Measurements from ENCODE around the gene HHIPL1. TPM values are rescaled to one million over a fixed set of nuclear protein-coding genes. Genes with fewer than 3 reads are reported as not detected.

The HHIPL1 gene
- total RNA-seq, 1 donor from 2014 or later: 0.32 TPM

DNA sequence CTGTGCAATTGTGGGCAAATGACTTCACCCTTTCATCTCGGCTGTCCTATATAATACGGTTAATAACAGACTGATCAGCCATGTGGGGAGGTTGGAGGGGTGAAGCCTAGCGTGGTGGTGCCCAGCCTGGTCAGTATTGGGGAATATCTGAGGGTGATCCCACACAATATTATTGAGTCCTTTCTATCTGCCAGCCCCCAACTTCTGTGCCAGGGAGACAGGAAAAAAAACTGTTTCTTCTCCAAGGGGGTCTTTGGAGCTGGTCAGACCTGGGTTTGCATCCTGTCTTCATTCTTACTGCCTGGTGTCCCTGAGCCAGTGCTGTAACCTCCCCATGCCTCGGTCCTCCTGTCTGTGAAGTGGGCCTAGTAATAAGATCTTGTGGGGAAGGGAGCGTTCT is 45.7 kb downstream of the HHIPL1 start:
- no peak overlapping the region for H3K27ac ChIP-seq
- H3K4me3 Mint-ChIP-seq: no peak overlapping the region
- no peaks in the 10 kb centered on the region for H4K20me1 ChIP-seq (ENCODE audit: low read depth)
- H3K36me3 ChIP-seq: no peaks in the 10 kb centered on the region
- peaks cover 12% of the 10 kb centered on the region for H3K4me1 Mint-ChIP-seq
- H3K4me3 ChIP-seq: no peak overlapping the region
- no peaks in the 10 kb centered on the region for H3K9me3 Mint-ChIP-seq
- H3K9me3 ChIP-seq (ENCODE audit: low read depth): no peaks in the 10 kb centered on the region
- no peak overlapping the region for H2AFZ ChIP-seq (replicated peaks)
- peaks cover 5% of the 10 kb centered on the region for H3F3A ChIP-seq (ENCODE audit: low read depth)
- peaks cover 10% of the 10 kb centered on the region for H3K27me3 Mint-ChIP-seq (ENCODE audit: insufficient read depth, low read depth)
- peaks cover 4% of the 10 kb centered on the region for H3K36me3 Mint-ChIP-seq
- H3K4me2 ChIP-seq: no peak overlapping the region
- H3K4me1 ChIP-seq: no peaks in the 10 kb centered on the region
- DNase-seq (ENCODE audit: low spot score): no peak
- no peak overlapping the region for H3K27ac Mint-ChIP-seq
- no peak overlapping the region for H3K9ac ChIP-seq
- H3K79me2 ChIP-seq (ENCODE audit: low read depth): no peaks in the 10 kb centered on the region
- no peaks in the 10 kb centered on the region for H3K27me3 ChIP-seq
- TF ChIP-seq EZH2 (IDR thresholded peaks at IDR 0.05): no peak
- TF ChIP-seq, protein P1, sequence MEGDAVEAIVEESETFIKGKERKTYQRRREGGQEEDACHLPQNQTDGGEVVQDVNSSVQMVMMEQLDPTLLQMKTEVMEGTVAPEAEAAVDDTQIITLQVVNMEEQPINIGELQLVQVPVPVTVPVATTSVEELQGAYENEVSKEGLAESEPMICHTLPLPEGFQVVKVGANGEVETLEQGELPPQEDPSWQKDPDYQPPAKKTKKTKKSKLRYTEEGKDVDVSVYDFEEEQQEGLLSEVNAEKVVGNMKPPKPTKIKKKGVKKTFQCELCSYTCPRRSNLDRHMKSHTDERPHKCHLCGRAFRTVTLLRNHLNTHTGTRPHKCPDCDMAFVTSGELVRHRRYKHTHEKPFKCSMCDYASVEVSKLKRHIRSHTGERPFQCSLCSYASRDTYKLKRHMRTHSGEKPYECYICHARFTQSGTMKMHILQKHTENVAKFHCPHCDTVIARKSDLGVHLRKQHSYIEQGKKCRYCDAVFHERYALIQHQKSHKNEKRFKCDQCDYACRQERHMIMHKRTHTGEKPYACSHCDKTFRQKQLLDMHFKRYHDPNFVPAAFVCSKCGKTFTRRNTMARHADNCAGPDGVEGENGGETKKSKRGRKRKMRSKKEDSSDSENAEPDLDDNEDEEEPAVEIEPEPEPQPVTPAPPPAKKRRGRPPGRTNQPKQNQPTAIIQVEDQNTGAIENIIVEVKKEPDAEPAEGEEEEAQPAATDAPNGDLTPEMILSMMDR (IDR thresholded peaks at IDR 0.05): no peak
- no peak for TF ChIP-seq EZH2phosphoT487 (IDR thresholded peaks at IDR 0.05)

GRCh38 chr14:99691111-99691885 is 46.4 kb downstream of the HHIPL1 start:
- H3K4me3 ChIP-seq: no peak overlapping the region
- DNase-seq (ENCODE audit: low spot score): no peak
- Mint-ChIP-seq H3K4me3 (no peak overlapping the region), H3K27me3 (ENCODE audit: insufficient read depth, low read depth) (peaks cover 6% of the 10 kb centered on the region), H3K36me3 (peaks cover 8% of the 10 kb centered on the region), H3K4me1 (peaks cover 5% of the 10 kb centered on the region), H3K27ac (no peak overlapping the region), H3K9me3 (peaks cover 3% of the 10 kb centered on the region)
- no peak overlapping the region for H3K4me2 ChIP-seq
- H3K36me3 ChIP-seq: no peaks in the 10 kb centered on the region
- no peaks in the 10 kb centered on the region for H3K4me1 ChIP-seq
- H3K9me3 ChIP-seq (ENCODE audit: low read depth): no peaks in the 10 kb centered on the region
- TF ChIP-seq EZH2 (IDR thresholded peaks at IDR 0.05) (no peak), EZH2phosphoT487 (IDR thresholded peaks at IDR 0.05) (no peak)
- TF ChIP-seq, protein P1 (IDR thresholded peaks at IDR 0.05): no peak
- H3K9ac ChIP-seq: no peak overlapping the region
- H3K79me2 ChIP-seq (ENCODE audit: low read depth): no peaks in the 10 kb centered on the region
- H4K20me1 ChIP-seq (ENCODE audit: low read depth): no peaks in the 10 kb centered on the region
- no peak overlapping the region for H2AFZ ChIP-seq (replicated peaks)
- H3K27ac ChIP-seq: no peak overlapping the region
- no peaks in the 10 kb centered on the region for H3F3A ChIP-seq (ENCODE audit: low read depth)
- no peaks in the 10 kb centered on the region for H3K27me3 ChIP-seq

DNA sequence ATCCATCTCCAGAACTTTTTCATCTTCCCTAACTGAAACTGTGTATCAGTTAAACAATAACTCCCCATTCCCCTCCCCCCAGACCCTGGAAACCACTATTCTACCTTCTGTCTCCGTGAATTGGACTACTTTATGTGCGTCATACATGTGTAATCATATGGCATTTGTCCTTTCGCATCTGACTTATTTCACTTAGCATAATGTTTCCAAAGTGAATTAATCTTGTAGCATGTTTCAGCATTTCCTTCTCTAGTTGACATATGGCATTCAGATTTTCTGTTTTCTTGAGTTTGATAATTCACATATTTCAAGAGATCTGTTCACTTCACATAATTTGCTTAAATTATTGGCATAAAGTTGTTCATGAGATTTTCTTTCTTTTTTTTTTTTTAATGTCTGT is 49.0 kb downstream of the HHIPL1 start:
- H3K27me3 Mint-ChIP-seq (ENCODE audit: insufficient read depth, low read depth): peaks cover 2% of the 10 kb centered on the region
- H3K36me3 ChIP-seq: no peaks in the 10 kb centered on the region
- TF ChIP-seq EZH2 (IDR thresholded peaks at IDR 0.05) (no peak), EZH2phosphoT487 (IDR thresholded peaks at IDR 0.05) (no peak)
- TF ChIP-seq, protein P1 (IDR thresholded peaks at IDR 0.05): no peak
- peaks cover 8% of the 10 kb centered on the region for H3K4me1 Mint-ChIP-seq
- peaks cover 6% of the 10 kb centered on the region for H3K4me1 ChIP-seq
- H4K20me1 ChIP-seq (ENCODE audit: low read depth): no peaks in the 10 kb centered on the region
- no peaks in the 10 kb centered on the region for H3K79me2 ChIP-seq (ENCODE audit: low read depth)
- H3K27ac ChIP-seq: no peak overlapping the region
- H3K9ac ChIP-seq: no peak overlapping the region
- no peaks in the 10 kb centered on the region for H3F3A ChIP-seq (ENCODE audit: low read depth)
- H3K27ac Mint-ChIP-seq: no peak overlapping the region
- no peak overlapping the region for H3K4me3 ChIP-seq
- no peaks in the 10 kb centered on the region for H3K9me3 ChIP-seq (ENCODE audit: low read depth)
- H3K36me3 Mint-ChIP-seq: peaks cover 8% of the 10 kb centered on the region
- no peak overlapping the region for H3K4me2 ChIP-seq
- no peak overlapping the region for H3K4me3 Mint-ChIP-seq
- no peak for DNase-seq (ENCODE audit: low spot score)
- H3K9me3 Mint-ChIP-seq: peaks cover 5% of the 10 kb centered on the region
- no peaks in the 10 kb centered on the region for H3K27me3 ChIP-seq
- H2AFZ ChIP-seq (replicated peaks): no peak overlapping the region
